ENCODE data around the gene ANKRD13A.

ANKRD13A gene

GRCh38 chr12:109963743-109964429 is 35.3 kb upstream of the ANKRD13A start:
- no peak for DNase-seq (ENCODE audit: low read depth)
- TF ChIP-seq CTCF (IDR thresholded peaks at IDR 0.05; ENCODE audit: insufficient read depth, low read depth, low read length, missing control alignments), result no peak
- no peak overlapping the region for H3K4me3 ChIP-seq (ENCODE audit: low read depth, low read length)

GRCh38 chr12:109966546-109966945 is 32.7 kb upstream of the ANKRD13A start:
- no peak for DNase-seq (ENCODE audit: low read depth)
- no peak for TF ChIP-seq CTCF (IDR thresholded peaks at IDR 0.05; ENCODE audit: insufficient read depth, low read depth, low read length, missing control alignments)

GRCh38 chr12:109967383-109968031 is 31.7 kb upstream of the ANKRD13A start:
- DNase-seq (ENCODE audit: low read depth), result no peak
- no peak for TF ChIP-seq CTCF (IDR thresholded peaks at IDR 0.05; ENCODE audit: insufficient read depth, low read depth, low read length, missing control alignments)
- H3K4me3 ChIP-seq (ENCODE audit: low read depth, low read length), result no peak overlapping the region

More at GRCh38 chr12:109966546-109966945, 32.7 kb upstream of the ANKRD13A start:
- H3K4me3 ChIP-seq (ENCODE audit: low read depth, low read length), result no peak overlapping the region

- no peak for TF ChIP-seq CTCF (IDR thresholded peaks at IDR 0.05; ENCODE audit: insufficient read depth, low read depth, low read length, missing control alignments)
- no peak overlapping the region for H3K4me3 ChIP-seq (ENCODE audit: low read depth, low read length)
- peak; percentile 30 for DNase-seq (ENCODE audit: low read depth)
Observed at GRCh38 chr12:109968032-109968420, 31.2 kb upstream of the ANKRD13A start.

GRCh38 chr12:109968801-109969200 is 30.4 kb upstream of the ANKRD13A start:
- no peak for DNase-seq (ENCODE audit: low read depth)
- no peak overlapping the region for H3K4me3 ChIP-seq (ENCODE audit: low read depth, low read length)
- TF ChIP-seq CTCF (IDR thresholded peaks at IDR 0.05; ENCODE audit: insufficient read depth, low read depth, low read length, missing control alignments), result no peak

- DNase-seq (ENCODE audit: low read depth), result no peak
- TF ChIP-seq CTCF (IDR thresholded peaks at IDR 0.05; ENCODE audit: insufficient read depth, low read depth, low read length, missing control alignments), result no peak
Observed at GRCh38 chr12:109972821-109973220, 26.4 kb upstream of the ANKRD13A start.

More at GRCh38 chr12:109972821-109973220, 26.4 kb upstream of the ANKRD13A start:
- H3K4me3 ChIP-seq (ENCODE audit: low read depth, low read length), result no peak overlapping the region
